NT2/D1 (cell line): ENCODE measurements around the gene WTAP.

Source experiments
- DNase-seq: peaks from one replicate; pipeline ENCODE4 v3.0.0-alpha.2; 2011; ENCODE audit warnings: low read depth, low spot score
- H3K27me3 ChIP-seq: 2 replicates; pipeline ENCODE4 v1.6.0; 2011; ENCODE audit warnings: mild to moderate bottlenecking; ENCODE audit not compliant: insufficient read length, insufficient read depth
- H3K36me3 ChIP-seq: 2 replicates; pipeline ENCODE4 v1.6.1; 2011; ENCODE audit warnings: mild to moderate bottlenecking, low read length, mixed read lengths; ENCODE audit not compliant: insufficient read depth, insufficient read length
- H3K4me1 ChIP-seq: 2 replicates; pipeline ENCODE4 v1.5.1; 2011; ENCODE audit not compliant: insufficient read depth, insufficient read length
- H3K4me3 ChIP-seq: 2 replicates; pipeline ENCODE4 v1.5.1; 2011; ENCODE audit warnings: low read depth; ENCODE audit not compliant: insufficient read length
- H3K9ac ChIP-seq: 2 replicates; pipeline ENCODE4 v1.6.0; 2011; ENCODE audit warnings: low read depth; ENCODE audit not compliant: insufficient read length
- H3K9me3 ChIP-seq: 2 replicates; pipeline ENCODE4 v1.5.1; 2011; ENCODE audit warnings: mild to moderate bottlenecking, low read length; ENCODE audit not compliant: insufficient read depth
- SUZ12 ChIP-seq: IDR thresholded peaks from 2 replicates; pipeline ENCODE4 v1.6.1; 2011; ENCODE audit not compliant: insufficient read length, insufficient read depth; ENCODE audit errors: extremely low read depth
- YY1 ChIP-seq: IDR thresholded peaks from 2 replicates; pipeline ENCODE4 v1.6.1; 2011; ENCODE audit not compliant: insufficient read length, insufficient read depth
- ZNF274 ChIP-seq: IDR thresholded peaks from 2 replicates; pipeline ENCODE4 v1.6.1; 2011; ENCODE audit warnings: mild to moderate bottlenecking, low read depth, low read length

The WTAP gene

DNA sequence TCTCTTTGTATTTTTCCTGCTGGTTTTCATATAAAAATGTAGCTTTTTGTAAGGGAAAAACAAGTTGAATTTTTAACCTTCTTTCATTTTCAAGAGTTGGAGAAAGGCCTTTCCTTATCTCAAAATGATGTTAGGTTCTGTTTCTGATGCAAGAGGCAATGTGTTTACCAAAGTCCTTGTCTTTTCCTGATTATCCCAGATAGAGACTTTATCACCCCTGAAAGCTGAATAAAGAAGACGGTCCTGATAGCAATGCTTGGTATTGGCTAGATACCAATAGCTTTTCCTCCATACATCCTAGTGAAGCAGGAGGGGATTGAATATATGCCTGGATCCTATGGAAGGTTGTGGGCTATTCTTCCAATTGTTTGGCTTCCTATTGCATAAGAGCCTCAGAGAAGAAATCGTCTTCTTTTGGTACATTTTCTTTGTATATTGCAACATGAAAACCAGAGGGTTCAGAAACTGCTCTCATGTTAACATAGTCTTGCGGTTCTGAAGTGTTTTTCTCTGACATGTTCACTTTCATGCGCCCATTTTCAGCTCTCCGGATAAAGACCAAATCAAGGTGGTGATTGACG, 78.2 kb downstream of the WTAP start:
- H3K9ac ChIP-seq: no peak overlapping the region
- H3K4me1 ChIP-seq: no peaks in the 10 kb centered on the region
- TF ChIP-seq ZNF274 (no peak), YY1 (no peak), SUZ12 (no peak)
- no peaks in the 10 kb centered on the region for H3K27me3 ChIP-seq
- H3K4me3 ChIP-seq: no peak overlapping the region
- DNase-seq: no peak
- no peaks in the 10 kb centered on the region for H3K9me3 ChIP-seq
- no peaks in the 10 kb centered on the region for H3K36me3 ChIP-seq
